GM18873 (cell line): ENCODE data around the gene DXO.
"Not testable (repeated sequence)": the region's sequence is repeated elsewhere in the genome, so short reads cannot be mapped to it uniquely, and the experiment has no call there.

Experiments
- ATAC-seq: cut with Tn5 transposase; IDR thresholded peaks from one replicate; pipeline ENCODE4 v1.9.1; 2021; ENCODE audit warnings: mild to moderate bottlenecking, moderate library complexity, moderate number of reproducible peaks; ENCODE audit not compliant: unreplicated experiment, low FRiP score

The DXO gene

GRCh38 chr6:31971993-31972708 lies at the start of gene DXO:
TSS of gene DXO (minus strand) at chr6:31972138. CDS start at chr6:31971675, 463 bp downstream.
- peak; percentile 75 for ATAC-seq

DNA sequence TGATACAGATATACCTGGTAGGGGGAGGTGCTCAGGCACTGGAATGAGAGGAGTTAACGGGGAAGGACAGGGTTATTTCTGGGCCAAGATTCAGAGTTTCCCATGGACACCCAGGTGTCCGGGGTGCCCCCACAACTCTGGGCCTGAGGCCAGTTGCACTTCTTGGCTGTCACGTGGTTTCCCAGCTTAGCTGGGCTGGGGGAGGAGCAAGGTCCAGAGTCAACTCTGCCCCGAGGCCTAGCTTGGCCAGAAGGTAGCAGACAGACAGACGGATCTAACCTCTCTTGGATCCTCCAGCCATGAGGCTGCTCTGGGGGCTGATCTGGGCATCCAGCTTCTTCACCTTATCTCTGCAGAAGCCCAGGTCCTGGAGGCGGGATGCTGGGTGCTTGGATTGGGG lies 42.6 kb upstream of the DXO start, which contains the start of gene C4B:
Gene C4B, plus strand, starts transcription at position 249 of the 400 bp plus-strand sequence. Its CDS starts 51 bp downstream, at position 300.
- ATAC-seq: not testable (repeated sequence)

DNA sequence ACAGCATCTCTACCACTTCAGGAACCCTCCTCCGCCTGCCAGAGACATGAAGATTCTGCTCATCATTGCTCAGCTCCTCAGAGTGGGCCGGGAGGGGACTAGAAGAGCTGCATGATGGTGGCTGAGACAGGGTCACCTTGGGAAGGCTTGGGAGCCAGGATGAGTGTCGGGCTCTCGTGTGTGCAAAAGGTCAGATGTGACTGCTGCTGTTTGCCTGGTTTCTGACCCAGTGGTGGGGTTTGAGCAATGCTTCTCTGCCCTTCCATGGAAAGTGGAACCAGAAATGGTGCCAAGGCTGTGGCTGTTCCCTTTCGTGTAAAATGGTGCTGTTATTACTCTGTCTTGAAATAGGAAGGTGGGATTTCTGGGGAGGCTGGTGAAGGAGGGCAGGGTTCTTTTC lies 41.8 kb upstream of the DXO start:
- ATAC-seq: not testable (repeated sequence)

DNA sequence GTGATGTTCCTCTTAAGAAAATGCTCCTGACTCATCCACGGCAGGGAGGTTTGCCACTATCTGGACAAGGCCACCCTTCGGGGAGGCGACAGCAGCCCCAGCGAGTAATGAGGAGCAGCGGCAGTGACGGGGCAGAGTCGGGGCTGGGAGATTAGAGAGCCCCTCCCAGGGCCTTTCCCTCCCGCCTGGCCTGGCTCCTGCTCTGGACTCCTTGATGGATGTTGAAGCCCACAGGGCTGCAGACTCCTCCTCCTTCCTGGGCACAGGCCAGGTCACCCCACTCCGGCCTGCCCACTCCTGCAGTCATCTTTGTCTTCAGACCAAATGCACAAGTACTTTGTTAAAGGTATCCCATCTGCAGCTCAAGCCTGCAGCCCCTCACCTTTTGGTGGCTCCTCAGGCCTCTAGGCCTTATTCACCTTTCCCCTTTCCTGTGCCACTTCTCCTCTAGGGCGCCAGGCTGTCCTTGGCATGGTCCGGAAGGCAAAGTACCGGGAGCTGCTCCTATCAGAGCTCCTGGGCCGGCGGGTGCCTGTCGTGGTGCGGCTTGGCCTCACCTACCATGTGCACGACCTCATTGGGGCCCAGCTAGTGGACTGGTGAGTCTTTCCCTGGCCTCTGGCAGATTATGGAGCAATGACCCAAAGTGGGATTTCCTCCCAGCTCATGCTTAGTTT lies 41.1 kb upstream of the DXO start:
- ATAC-seq: not testable (repeated sequence)

- not testable (repeated sequence) for ATAC-seq
Measured at GRCh38 chr6:32010856-32011530, 39.1 kb upstream of the DXO start.

DNA sequence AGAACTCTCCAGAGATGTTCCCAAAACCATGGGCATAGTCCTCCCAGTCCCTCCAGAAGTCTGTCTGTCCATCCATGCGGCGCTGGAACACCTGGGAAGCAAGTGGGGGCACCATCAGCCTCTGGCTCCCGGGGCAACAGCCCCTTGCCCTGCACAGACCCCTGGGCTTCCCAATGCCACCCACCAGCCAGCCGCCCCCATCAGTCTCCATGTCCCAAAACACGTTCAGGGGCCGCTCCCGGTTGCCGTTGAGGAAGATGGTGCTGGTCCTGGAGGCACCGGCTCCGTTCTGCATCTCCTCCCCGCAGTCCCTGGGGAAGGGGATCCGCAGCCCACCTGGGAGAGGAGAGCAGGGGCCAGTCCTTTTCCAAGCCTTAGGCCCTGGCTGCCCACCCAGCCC lies 37.6 kb upstream of the DXO start:
- ATAC-seq: not testable (repeated sequence)

DNA sequence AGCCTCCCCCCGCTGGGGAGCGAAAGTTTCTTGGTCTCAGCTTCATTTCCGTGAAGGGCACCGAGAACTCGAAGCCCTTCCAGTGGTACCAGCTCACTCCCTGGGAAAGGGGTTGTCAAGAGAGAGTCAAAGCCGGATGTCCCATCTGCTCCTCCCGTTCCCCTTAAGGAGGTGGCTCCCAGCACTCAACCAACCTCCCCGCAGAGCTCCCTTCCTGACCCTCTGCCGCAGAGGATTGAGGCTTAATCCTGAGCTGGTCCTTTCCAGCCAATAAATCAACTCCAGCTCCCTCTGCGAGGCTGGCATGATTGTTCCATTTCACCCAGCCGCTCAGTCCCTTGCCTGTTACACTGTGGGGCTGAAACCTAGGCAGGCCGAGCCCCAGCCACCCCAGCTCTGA lies 36.7 kb upstream of the DXO start:
- ATAC-seq: not testable (repeated sequence)

GRCh38 chr6:32008037-32008436 lies 36.1 kb upstream of the DXO start:
- ATAC-seq: not testable (repeated sequence)

- ATAC-seq: not testable (repeated sequence)
Measured at GRCh38 chr6:32007086-32007485, 35.1 kb upstream of the DXO start.

DNA sequence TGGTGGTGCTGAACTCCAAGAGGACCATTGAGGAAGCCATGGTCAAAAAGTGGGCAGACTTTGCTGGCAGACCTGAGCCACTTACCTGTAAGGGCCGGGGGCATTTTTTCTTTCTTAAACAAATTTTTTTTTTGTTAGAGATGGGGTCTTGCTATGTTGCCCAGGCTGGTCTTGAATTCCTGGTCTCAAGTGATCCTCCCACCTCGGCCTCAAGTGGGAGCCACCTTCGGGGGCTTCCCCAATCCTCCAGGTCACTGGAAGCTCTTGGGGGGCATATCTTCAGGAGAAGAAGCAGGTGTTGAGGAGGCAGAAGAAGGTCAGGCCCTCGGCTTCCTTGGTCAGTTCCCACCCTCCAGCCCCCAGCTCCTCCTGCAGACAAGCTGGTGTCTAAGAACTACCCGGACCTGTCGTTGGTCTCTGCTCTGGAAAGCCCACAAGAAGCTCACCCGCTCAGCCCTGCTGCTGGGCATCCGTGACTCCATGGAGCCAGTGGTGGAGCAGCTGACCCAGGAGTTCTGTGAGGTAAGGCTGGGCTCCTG lies 34.1 kb upstream of the DXO start:
- ATAC-seq: not testable (repeated sequence)

- not testable (repeated sequence) for ATAC-seq
Measured at GRCh38 chr6:32005538-32005880, 33.6 kb upstream of the DXO start.

DNA sequence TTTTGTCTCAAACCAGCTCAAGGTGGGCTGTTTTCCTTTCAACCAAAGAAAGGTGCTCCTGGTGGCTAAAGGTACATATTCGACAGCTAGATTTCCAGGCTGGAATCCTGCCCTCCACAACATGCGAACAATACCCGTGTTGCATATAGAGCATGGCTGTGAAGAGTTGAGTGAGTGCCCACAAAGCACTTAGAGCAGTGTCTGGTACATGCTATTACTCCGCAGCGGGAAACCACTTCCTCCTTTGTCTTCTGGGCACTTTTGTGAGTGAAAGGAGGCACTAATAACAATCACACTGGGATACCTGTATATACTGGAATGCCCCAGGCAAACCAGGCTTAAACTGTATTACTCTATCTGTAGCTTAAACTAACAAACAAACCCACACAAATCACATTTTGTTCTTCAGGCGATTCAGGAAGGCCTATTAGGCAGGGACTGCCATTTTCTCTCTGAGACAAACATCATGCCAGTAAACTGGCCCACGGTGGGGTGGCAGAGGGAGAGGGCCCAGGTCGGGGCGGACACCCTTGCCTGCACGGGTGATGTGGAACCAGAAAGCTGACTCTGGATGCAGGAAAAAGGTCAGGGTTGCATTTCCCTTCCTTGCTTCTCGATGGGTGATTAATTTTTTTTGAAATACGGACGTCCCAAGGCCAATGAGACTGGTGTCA lies 33.1 kb upstream of the DXO start:
- ATAC-seq: not testable (repeated sequence)

DNA sequence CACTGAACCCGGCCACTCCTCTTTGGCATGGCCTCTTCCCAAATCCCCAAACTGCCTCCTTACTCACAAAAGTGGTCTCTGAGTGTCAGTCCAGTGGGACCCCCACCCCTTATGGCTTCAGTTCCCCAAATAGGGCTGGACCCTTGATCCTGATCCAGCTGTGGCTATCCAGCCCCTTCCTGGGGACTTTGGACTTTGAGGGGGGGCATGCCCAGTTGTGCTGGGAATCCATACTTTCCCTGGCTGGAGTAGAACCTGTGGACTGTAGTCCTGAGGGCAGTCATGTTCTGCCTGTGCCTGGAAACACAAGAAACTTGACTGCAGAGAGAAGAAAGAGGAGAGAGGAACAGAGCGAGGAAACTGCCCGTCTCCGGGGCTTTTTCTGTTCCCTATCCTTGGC lies 32.5 kb upstream of the DXO start:
- not testable (repeated sequence) for ATAC-seq

- not testable (repeated sequence) for ATAC-seq
Measured at GRCh38 chr6:32003301-32003700, 31.4 kb upstream of the DXO start.

- not testable (repeated sequence) for ATAC-seq
Measured at GRCh38 chr6:32002546-32003268, 30.8 kb upstream of the DXO start.

- ATAC-seq: not testable (repeated sequence)
Measured at GRCh38 chr6:31996385-31996784, 24.4 kb upstream of the DXO start.

GRCh38 chr6:31994421-31994820 lies 22.5 kb upstream of the DXO start:
- ATAC-seq: not testable (repeated sequence)

DNA sequence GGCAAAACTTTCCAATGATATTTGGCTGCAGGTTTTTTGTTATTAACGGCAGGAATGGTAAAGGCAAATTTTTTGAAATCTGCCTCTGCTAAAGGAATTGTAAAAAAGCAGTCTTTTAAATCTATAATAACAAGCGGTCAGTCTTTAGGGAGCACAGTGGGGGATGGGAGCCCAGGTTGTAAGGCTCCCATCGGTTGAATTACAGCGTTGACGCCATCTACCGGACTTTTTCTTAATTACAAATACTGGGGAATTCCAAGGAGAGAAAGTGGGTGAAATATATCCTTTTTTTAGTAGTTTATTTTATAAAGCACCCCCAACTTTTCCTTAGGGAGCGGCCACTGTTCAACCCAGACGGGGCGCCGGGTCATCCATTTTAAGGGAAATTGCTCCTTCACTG lies 17.4 kb upstream of the DXO start:
- ATAC-seq: not testable (repeated sequence)

- ATAC-seq: not testable (repeated sequence)
Measured at GRCh38 chr6:31981744-31982143, 9.8 kb upstream of the DXO start, which contains the start of gene C4A. TSS of gene C4A (plus strand) at chr6:31982057. CDS start at chr6:31982108, 51 bp downstream.

DNA sequence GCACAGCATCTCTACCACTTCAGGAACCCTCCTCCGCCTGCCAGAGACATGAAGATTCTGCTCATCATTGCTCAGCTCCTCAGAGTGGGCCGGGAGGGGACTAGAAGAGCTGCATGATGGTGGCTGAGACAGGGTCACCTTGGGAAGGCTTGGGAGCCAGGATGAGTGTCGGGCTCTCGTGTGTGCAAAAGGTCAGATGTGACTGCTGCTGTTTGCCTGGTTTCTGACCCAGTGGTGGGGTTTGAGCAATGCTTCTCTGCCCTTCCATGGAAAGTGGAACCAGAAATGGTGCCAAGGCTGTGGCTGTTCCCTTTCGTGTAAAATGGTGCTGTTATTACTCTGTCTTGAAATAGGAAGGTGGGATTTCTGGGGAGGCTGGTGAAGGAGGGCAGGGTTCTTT lies 9.1 kb upstream of the DXO start:
- not testable (repeated sequence) for ATAC-seq
